Activated CD4-positive, alpha-beta memory T cell treated with anti-CD3 and anti-CD28 coated beads, Interleukin-2, amount 10 ng/mL, durations not matched to agents 7 days and 5 days (primary cell): ENCODE measurements around the gene DRGX. TPM values are rescaled to one million over a fixed set of nuclear protein-coding genes. Genes with fewer than 3 reads are reported as not detected.
A peak's percentile ranks its signal among the peaks of the same experiment; 100 is the strongest.

Experiments
- CTCF ChIA-PET: fragments of 350-600 bp; sonication (Branson Sonifier 250); formaldehyde crosslinking; loops from one replicate; lab custom pipeline; 2021; ENCODE audit warnings: antibody characterized with exemption, inconsistent platforms; lab: Charles Lee
- POLR2A ChIA-PET: fragments of 350-600 bp; sonication (Branson Sonifier 250); formaldehyde crosslinking; loops from one replicate; lab custom pipeline; 2021; ENCODE audit warnings: antibody characterized with exemption; lab: Charles Lee
- DNase-seq: peaks from one replicate; pipeline ENCODE4 v3.0.0-alpha.2; 2020
- H3K27ac Mint-ChIP-seq: one replicate; pipeline ENCODE4 v1.8.0; 2021; ENCODE audit warnings: mild to moderate bottlenecking, mixed read lengths
- H3K27me3 Mint-ChIP-seq: one replicate; pipeline ENCODE4 v1.8.0; 2021; ENCODE audit warnings: mixed read lengths
- H3K36me3 Mint-ChIP-seq: one replicate; pipeline ENCODE4 v1.8.0; 2021; ENCODE audit warnings: low read depth, mixed read lengths
- H3K4me1 Mint-ChIP-seq: one replicate; pipeline ENCODE4 v1.8.0; 2021; ENCODE audit warnings: mixed read lengths
- H3K4me3 Mint-ChIP-seq: one replicate; pipeline ENCODE4 v1.8.0; 2021; ENCODE audit warnings: mild to moderate bottlenecking, mixed read lengths
- H3K9me3 Mint-ChIP-seq: one replicate; pipeline ENCODE4 v1.8.0; 2021; ENCODE audit warnings: mixed read lengths
- total RNA-seq, 2 experiments: library from RNA; stranded (reverse); gene quantifications; one replicate each; pipeline ENCODE4 v1.2.3, GENCODE V29; 2021

Gene DRGX
- total RNA-seq: not detected

- Mint-ChIP-seq H3K9me3 (no peaks in the 10 kb centered on the region), H3K4me3 (no peak within 1 kb of the TSS), H3K36me3 (no peaks in the 10 kb centered on the region), H3K27me3 (peaks cover 82% of the 10 kb centered on the region), H3K27ac (no peak within 1 kb of the TSS), H3K4me1 (peaks cover 17% of the 10 kb centered on the region)
- no peak for DNase-seq
- ChIA-PET POLR2A (no interaction called here), CTCF (no interaction called here)
Observed at GRCh38 chr10:49395741-49396665, at the start of gene DRGX. DRGX (minus strand) TSS chr10:49396089; CDS start chr10:49395440, 649 bp downstream.

GRCh38 chr10:49444349-49444748, 48.5 kb upstream of the DRGX start:
- Mint-ChIP-seq H3K4me3 (no peak overlapping the region), H3K4me1 (peaks cover 21% of the 10 kb centered on the region), H3K27ac (no peak overlapping the region), H3K9me3 (peaks cover 8% of the 10 kb centered on the region), H3K36me3 (no peaks in the 10 kb centered on the region), H3K27me3 (no peaks in the 10 kb centered on the region)
- POLR2A ChIA-PET: no interaction called here
- CTCF ChIA-PET: interaction anchor here (1.3 kb wide), 1 partner anchor 68 kb away, joined by 4 read pairs; no protein-coding TSS in a partner anchor
- DNase-seq: no peak

- Mint-ChIP-seq H3K27me3 (no peaks in the 10 kb centered on the region), H3K4me1 (peaks cover 21% of the 10 kb centered on the region), H3K9me3 (no peaks in the 10 kb centered on the region), H3K27ac (no peak overlapping the region), H3K4me3 (no peak overlapping the region), H3K36me3 (no peaks in the 10 kb centered on the region)
- CTCF ChIA-PET: no interaction called here
- POLR2A ChIA-PET: no interaction called here
- DNase-seq: no peak
Observed at GRCh38 chr10:49442863-49443262, 47.0 kb upstream of the DRGX start.

GRCh38 chr10:49441488-49442476, 45.9 kb upstream of the DRGX start:
- H3K4me1 Mint-ChIP-seq: peaks cover 21% of the 10 kb centered on the region
- no peak for DNase-seq
- no peaks in the 10 kb centered on the region for H3K36me3 Mint-ChIP-seq
- CTCF ChIA-PET: no interaction called here
- no peak overlapping the region for H3K27ac Mint-ChIP-seq
- peaks cover 4% of the 10 kb centered on the region for H3K27me3 Mint-ChIP-seq
- H3K4me3 Mint-ChIP-seq: peak overlapping the region; percentile 23
- H3K9me3 Mint-ChIP-seq: no peaks in the 10 kb centered on the region
- POLR2A ChIA-PET: no interaction called here

GRCh38 chr10:49435225-49435624, 39.3 kb upstream of the DRGX start:
- Mint-ChIP-seq H3K4me3 (no peak overlapping the region), H3K27ac (no peak overlapping the region), H3K4me1 (no peaks in the 10 kb centered on the region), H3K27me3 (peaks cover 17% of the 10 kb centered on the region), H3K9me3 (peaks cover 3% of the 10 kb centered on the region), H3K36me3 (no peaks in the 10 kb centered on the region)
- no peak for DNase-seq
- CTCF ChIA-PET: no interaction called here
- POLR2A ChIA-PET: no interaction called here

- Mint-ChIP-seq H3K27ac (no peak overlapping the region), H3K27me3 (peaks cover 20% of the 10 kb centered on the region), H3K4me1 (no peaks in the 10 kb centered on the region), H3K9me3 (peaks cover 3% of the 10 kb centered on the region), H3K36me3 (no peaks in the 10 kb centered on the region), H3K4me3 (no peak overlapping the region)
- CTCF ChIA-PET: no interaction called here
- POLR2A ChIA-PET: no interaction called here
- DNase-seq: no peak
Observed at GRCh38 chr10:49433069-49433468, 37.2 kb upstream of the DRGX start.

GRCh38 chr10:49431426-49431825, 35.5 kb upstream of the DRGX start:
- no peak overlapping the region for H3K27ac Mint-ChIP-seq
- DNase-seq: no peak
- H3K4me1 Mint-ChIP-seq: no peaks in the 10 kb centered on the region
- H3K27me3 Mint-ChIP-seq: peaks cover 17% of the 10 kb centered on the region
- no peaks in the 10 kb centered on the region for H3K36me3 Mint-ChIP-seq
- CTCF ChIA-PET: no interaction called here
- H3K9me3 Mint-ChIP-seq: peaks cover 3% of the 10 kb centered on the region
- POLR2A ChIA-PET: no interaction called here
- no peak overlapping the region for H3K4me3 Mint-ChIP-seq

- Mint-ChIP-seq H3K36me3 (no peaks in the 10 kb centered on the region), H3K9me3 (peaks cover 3% of the 10 kb centered on the region), H3K27me3 (peaks cover 12% of the 10 kb centered on the region), H3K4me3 (no peak overlapping the region), H3K4me1 (no peaks in the 10 kb centered on the region), H3K27ac (no peak overlapping the region)
- DNase-seq: no peak
- CTCF ChIA-PET: no interaction called here
- POLR2A ChIA-PET: no interaction called here
Observed at GRCh38 chr10:49429458-49429857, 33.6 kb upstream of the DRGX start.

GRCh38 chr10:49426490-49427360, 30.8 kb upstream of the DRGX start:
- POLR2A ChIA-PET: no interaction called here
- H3K4me3 Mint-ChIP-seq: no peak overlapping the region
- no peak for DNase-seq
- H3K36me3 Mint-ChIP-seq: no peaks in the 10 kb centered on the region
- H3K27me3 Mint-ChIP-seq: peaks cover 12% of the 10 kb centered on the region
- H3K4me1 Mint-ChIP-seq: no peaks in the 10 kb centered on the region
- no peak overlapping the region for H3K27ac Mint-ChIP-seq
- H3K9me3 Mint-ChIP-seq: peaks cover 7% of the 10 kb centered on the region
- CTCF ChIA-PET: no interaction called here

- Mint-ChIP-seq H3K4me1 (no peaks in the 10 kb centered on the region), H3K27ac (no peak overlapping the region), H3K36me3 (no peaks in the 10 kb centered on the region), H3K27me3 (peaks cover 8% of the 10 kb centered on the region), H3K4me3 (no peak overlapping the region), H3K9me3 (peaks cover under 1% of the 10 kb centered on the region)
- CTCF ChIA-PET: interaction anchor here (1.0 kb wide), 1 partner anchor 11 kb away, joined by 3 read pairs; no protein-coding TSS in a partner anchor
- POLR2A ChIA-PET: no interaction called here
- DNase-seq: no peak
Observed at GRCh38 chr10:49419005-49419404, 23.1 kb upstream of the DRGX start.

GRCh38 chr10:49418328-49418727, 22.4 kb upstream of the DRGX start:
- no peak overlapping the region for H3K4me3 Mint-ChIP-seq
- no peak for DNase-seq
- CTCF ChIA-PET: interaction anchor here (1.0 kb wide), 1 partner anchor 11 kb away, joined by 3 read pairs; no protein-coding TSS in a partner anchor
- H3K9me3 Mint-ChIP-seq: no peaks in the 10 kb centered on the region
- no peaks in the 10 kb centered on the region for H3K36me3 Mint-ChIP-seq
- H3K27me3 Mint-ChIP-seq: peaks cover 10% of the 10 kb centered on the region
- no peak overlapping the region for H3K27ac Mint-ChIP-seq
- POLR2A ChIA-PET: no interaction called here
- H3K4me1 Mint-ChIP-seq: no peaks in the 10 kb centered on the region

GRCh38 chr10:49418053-49418326, 22.1 kb upstream of the DRGX start:
- Mint-ChIP-seq H3K4me3 (no peak overlapping the region), H3K27ac (no peak overlapping the region), H3K27me3 (peaks cover 7% of the 10 kb centered on the region), H3K4me1 (no peaks in the 10 kb centered on the region), H3K36me3 (no peaks in the 10 kb centered on the region), H3K9me3 (no peaks in the 10 kb centered on the region)
- DNase-seq: no peak
- POLR2A ChIA-PET: no interaction called here
- CTCF ChIA-PET: no interaction called here
